HEK293T (cell line): ENCODE data around the gene UNC79.

ENCODE experiments used
- BHLHE40 ChIP-seq: fragments of 450-650 bp; IDR thresholded peaks from 2 replicates; pipeline ENCODE4 v1.6.1; 2016; ENCODE audit warnings: mild to moderate bottlenecking, moderate library complexity, borderline replicate concordance
- CTBP1 ChIP-seq: fragments of 450-650 bp; IDR thresholded peaks from 2 replicates; pipeline ENCODE4 v1.6.1; 2016; ENCODE audit warnings: borderline replicate concordance
- ELF4 ChIP-seq: fragments of 450-650 bp; IDR thresholded peaks from 2 replicates; pipeline ENCODE4 v1.6.1; 2017; ENCODE audit warnings: antibody characterized with exemption
- FOXK2 ChIP-seq: fragments of 450-650 bp; IDR thresholded peaks from 2 replicates; pipeline ENCODE4 v1.6.1; 2016; ENCODE audit warnings: mild to moderate bottlenecking
- FOXM1 ChIP-seq: fragments of 450-650 bp; IDR thresholded peaks from 2 replicates; pipeline ENCODE4 v1.6.1; 2017; ENCODE audit warnings: mild to moderate bottlenecking, borderline replicate concordance
- HDGF ChIP-seq: fragments of 450-650 bp; IDR thresholded peaks from 2 replicates; pipeline ENCODE4 v1.6.1; 2017; ENCODE audit warnings: antibody characterized with exemption, borderline replicate concordance
- L3MBTL2 ChIP-seq: fragments of 450-650 bp; conservative IDR thresholded peaks from 2 replicates; pipeline ENCODE4 v1.6.1; 2016; ENCODE audit warnings: mild to moderate bottlenecking
- LEF1 ChIP-seq: fragments of 450-650 bp; IDR thresholded peaks from 2 replicates; pipeline ENCODE4 v1.6.1; 2017; ENCODE audit warnings: mild to moderate bottlenecking, borderline replicate concordance
- PKNOX1 ChIP-seq: fragments of 450-650 bp; IDR thresholded peaks from 2 replicates; pipeline ENCODE4 v1.6.1; 2016
- SP1 ChIP-seq: fragments of 450-650 bp; IDR thresholded peaks from 2 replicates; pipeline ENCODE4 v1.6.1; 2017
- SUZ12 ChIP-seq: fragments of 450-650 bp; IDR thresholded peaks from 2 replicates; pipeline ENCODE4 v1.6.1; 2016; ENCODE audit warnings: mild to moderate bottlenecking
- TARDBP ChIP-seq: fragments of 450-650 bp; IDR thresholded peaks from 2 replicates; pipeline ENCODE4 v1.6.1; 2016
- ZNF384 ChIP-seq: fragments of 450-650 bp; IDR thresholded peaks from 2 replicates; pipeline ENCODE4 v1.6.1; 2016

DNA sequence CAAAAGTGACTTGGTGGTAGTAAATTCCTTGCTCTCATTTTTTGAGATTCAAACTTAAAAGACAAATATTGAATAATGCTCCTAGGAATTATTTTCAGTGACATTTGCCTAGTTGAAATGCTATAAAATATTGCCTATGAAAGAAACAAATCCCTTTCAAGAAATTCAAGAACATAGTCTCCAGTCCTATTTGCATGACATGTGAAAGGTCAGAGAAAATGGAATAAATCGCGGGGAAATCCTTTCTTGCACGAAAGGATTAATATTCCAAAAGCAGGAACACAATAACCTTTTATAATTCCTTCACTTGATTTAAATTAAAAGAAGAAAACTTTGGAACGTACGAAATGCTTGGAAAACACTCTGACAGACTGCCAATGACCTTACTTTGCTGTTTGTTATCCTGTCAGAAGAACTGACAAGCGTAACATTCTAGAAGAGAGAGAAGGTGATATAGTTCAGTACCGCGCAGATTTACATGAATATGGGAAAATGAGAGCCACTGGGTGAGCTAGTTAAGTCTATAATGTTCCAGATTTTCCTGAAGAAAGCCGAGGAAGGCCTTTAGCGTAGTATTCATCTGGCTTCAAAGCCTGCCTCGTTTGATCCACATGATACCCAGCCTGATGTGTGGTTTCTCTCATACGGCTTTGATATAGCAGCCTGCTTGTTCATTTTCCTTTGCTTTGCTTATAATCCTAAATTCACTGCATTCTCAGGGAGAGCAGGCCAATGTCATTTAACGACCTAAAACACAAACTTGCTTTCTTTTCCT is 254.6 kb downstream of the UNC79 start:
- TF ChIP-seq FOXK2 (no peak), BHLHE40 (no peak), L3MBTL2 (no peak), SUZ12 (no peak), TARDBP (no peak), HDGF (no peak), ELF4 (no peak), SP1 (no peak), ZNF384 (no peak), CTBP1 (no peak), FOXM1 (no peak), PKNOX1 (no peak), LEF1 (no peak)
